HEK293 (cell line): ENCODE results near the gene CLNK.

Experiments
- CTCF ChIP-seq: fragments of 450-650 bp; formaldehyde crosslinking; IDR thresholded peaks from 2 replicates; pipeline ENCODE4 v1.5.1; 2016; ENCODE audit warnings: missing biosample characterization, missing genetic modification characterization
- HOXD13 ChIP-seq: sonication (generic); formaldehyde crosslinking; IDR thresholded peaks from 2 replicates; pipeline ENCODE4 v1.8.0; 2022; ENCODE audit warnings: missing genetic modification reagents, borderline replicate concordance
- KLF10 ChIP-seq: fragments of 450-650 bp; IDR thresholded peaks from 2 replicates; pipeline ENCODE4 v1.5.1; 2018; ENCODE audit warnings: missing biosample characterization, mild to moderate bottlenecking, missing genetic modification characterization
- REPIN1 ChIP-seq: fragments of 450-650 bp; formaldehyde crosslinking; IDR thresholded peaks from 2 replicates; pipeline ENCODE4 v1.5.1; 2017; ENCODE audit warnings: missing biosample characterization, missing genetic modification characterization, low read depth
- SALL2 ChIP-seq: fragments of 450-650 bp; formaldehyde crosslinking; IDR thresholded peaks from 2 replicates; pipeline ENCODE4 v1.5.0; 2017; ENCODE audit warnings: missing biosample characterization, mild to moderate bottlenecking, missing genetic modification characterization, borderline replicate concordance
- YY1 ChIP-seq: fragments of 450-650 bp; formaldehyde crosslinking; IDR thresholded peaks from 2 replicates; pipeline ENCODE4 v1.5.1; 2018; ENCODE audit warnings: missing biosample characterization, missing genetic modification characterization
- ZBTB26 ChIP-seq: fragments of 450-650 bp; formaldehyde crosslinking; optimal IDR thresholded peaks from 2 replicates; pipeline ENCODE3; 2016; ENCODE audit warnings: missing biosample characterization, mild to moderate bottlenecking, missing genetic modification characterization

GRCh38 chr4:10480616-10481015 lies 204.0 kb downstream of the CLNK start:
- no peak for TF ChIP-seq YY1
- no peak for TF ChIP-seq REPIN1
- no peak for TF ChIP-seq CTCF
- TF ChIP-seq KLF10 (tag by site-specific recombination), result no peak
- TF ChIP-seq HOXD13, result no peak
- no peak for TF ChIP-seq SALL2 (tag by site-specific recombination)
- no peak for TF ChIP-seq ZBTB26 (tag by site-specific recombination)
